ENCODE data around the gene LRPAP1. TPM values are rescaled to one million over a fixed set of nuclear protein-coding genes. Genes with fewer than 3 reads are reported as not detected.
"Not testable (repeated sequence)": the region's sequence is repeated elsewhere in the genome, so short reads cannot be mapped to it uniquely, and the experiment has no call there.

LRPAP1 gene
- total RNA-seq, 6 experiments from 2014 or later, result 130 to 175 (median 161) TPM

- H3K27ac Mint-ChIP-seq, result no peak overlapping the region
- no peak overlapping the region for H3K4me3 Mint-ChIP-seq
- no peaks in the 10 kb centered on the region for H3K36me3 Mint-ChIP-seq (ENCODE audit: low read depth)
- no peak for TF ChIP-seq CTCF (IDR thresholded peaks at IDR 0.05)
- DNase-seq, result no peak
- no peaks in the 10 kb centered on the region for H3K9me3 Mint-ChIP-seq
- peaks cover 40% of the 10 kb centered on the region for H3K27me3 Mint-ChIP-seq (ENCODE audit: insufficient read depth)
- H3K4me1 Mint-ChIP-seq (ENCODE audit: low read depth), result no peaks in the 10 kb centered on the region
Observed at GRCh38 chr4:3573131-3573530, 40.9 kb upstream of the LRPAP1 start.

- H3K36me3 Mint-ChIP-seq (ENCODE audit: low read depth), result no peaks in the 10 kb centered on the region
- H3K27me3 Mint-ChIP-seq (ENCODE audit: insufficient read depth), result peaks cover 38% of the 10 kb centered on the region
- H3K4me3 Mint-ChIP-seq, result no peak overlapping the region
- DNase-seq, result no peak
- H3K27ac Mint-ChIP-seq, result no peak overlapping the region
- no peak for TF ChIP-seq CTCF (IDR thresholded peaks at IDR 0.05)
- H3K9me3 Mint-ChIP-seq, result no peaks in the 10 kb centered on the region
- no peaks in the 10 kb centered on the region for H3K4me1 Mint-ChIP-seq (ENCODE audit: low read depth)
Observed at GRCh38 chr4:3572363-3572762, 40.1 kb upstream of the LRPAP1 start.

DNA sequence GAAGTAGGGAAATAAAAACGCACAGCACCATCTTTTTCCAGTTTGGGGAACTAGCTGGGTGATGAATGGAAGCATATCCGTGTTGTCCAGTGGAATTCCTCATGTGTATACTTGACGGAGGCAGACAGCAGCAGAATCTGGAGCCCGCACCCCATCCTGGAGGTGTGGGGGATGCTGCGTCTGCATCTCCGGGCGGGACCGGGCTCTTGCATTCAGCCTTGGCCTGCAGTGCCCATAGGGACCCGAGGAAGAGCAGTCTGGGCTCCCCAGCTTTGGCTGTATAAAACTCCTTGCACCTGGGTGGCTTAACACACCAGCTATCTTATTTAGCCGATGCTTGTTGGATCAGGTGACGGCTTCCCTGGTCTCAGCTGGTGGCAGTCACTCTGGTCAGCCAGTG lies 39.7 kb upstream of the LRPAP1 start:
- DNase-seq, result no peak
- Mint-ChIP-seq H3K9me3 (no peaks in the 10 kb centered on the region), H3K36me3 (ENCODE audit: low read depth) (no peaks in the 10 kb centered on the region), H3K4me3 (no peak overlapping the region), H3K27me3 (ENCODE audit: insufficient read depth) (peaks cover 36% of the 10 kb centered on the region), H3K27ac (no peak overlapping the region), H3K4me1 (ENCODE audit: low read depth) (no peaks in the 10 kb centered on the region)
- no peak for TF ChIP-seq CTCF (IDR thresholded peaks at IDR 0.05)

- H3K9me3 Mint-ChIP-seq; H3K36me3 Mint-ChIP-seq (ENCODE audit: low read depth); H3K4me3 Mint-ChIP-seq; DNase-seq; H3K27ac Mint-ChIP-seq; H3K4me1 Mint-ChIP-seq (ENCODE audit: low read depth): not testable (repeated sequence)
- peaks cover 33% of the 10 kb centered on the region for H3K27me3 Mint-ChIP-seq (ENCODE audit: insufficient read depth)
Observed at GRCh38 chr4:3570923-3571322, 38.7 kb upstream of the LRPAP1 start.

GRCh38 chr4:3569611-3570010 lies 37.4 kb upstream of the LRPAP1 start:
- H3K27ac Mint-ChIP-seq; H3K4me3 Mint-ChIP-seq; DNase-seq; H3K4me1 Mint-ChIP-seq (ENCODE audit: low read depth); H3K36me3 Mint-ChIP-seq (ENCODE audit: low read depth); H3K9me3 Mint-ChIP-seq: not testable (repeated sequence)
- H3K27me3 Mint-ChIP-seq (ENCODE audit: insufficient read depth), result peaks cover 25% of the 10 kb centered on the region

- DNase-seq; H3K4me1 Mint-ChIP-seq (ENCODE audit: low read depth); H3K27ac Mint-ChIP-seq; H3K36me3 Mint-ChIP-seq (ENCODE audit: low read depth); H3K9me3 Mint-ChIP-seq; H3K4me3 Mint-ChIP-seq: not testable (repeated sequence)
- TF ChIP-seq CTCF (IDR thresholded peaks at IDR 0.05), result 0 out of 2 replicates have a peak, but pooled peaks have one; percentile 10
- peaks cover 19% of the 10 kb centered on the region for H3K27me3 Mint-ChIP-seq (ENCODE audit: insufficient read depth)
Observed at GRCh38 chr4:3566701-3567100, 34.5 kb upstream of the LRPAP1 start.

- H3K9me3 Mint-ChIP-seq; H3K4me1 Mint-ChIP-seq (ENCODE audit: low read depth); H3K27ac Mint-ChIP-seq; H3K36me3 Mint-ChIP-seq (ENCODE audit: low read depth); DNase-seq; H3K4me3 Mint-ChIP-seq: not testable (repeated sequence)
- H3K27me3 Mint-ChIP-seq (ENCODE audit: insufficient read depth), result peaks cover 18% of the 10 kb centered on the region
- 0 out of 2 replicates have a peak, but pooled peaks have one; percentile 17 for TF ChIP-seq CTCF (IDR thresholded peaks at IDR 0.05)
Observed at GRCh38 chr4:3566301-3566700, 34.1 kb upstream of the LRPAP1 start.

- H3K4me3 Mint-ChIP-seq; H3K27me3 Mint-ChIP-seq (ENCODE audit: insufficient read depth); H3K9me3 Mint-ChIP-seq; H3K4me1 Mint-ChIP-seq (ENCODE audit: low read depth); H3K27ac Mint-ChIP-seq; DNase-seq; H3K36me3 Mint-ChIP-seq (ENCODE audit: low read depth): not testable (repeated sequence)
Observed at GRCh38 chr4:3564948-3565347, 32.7 kb upstream of the LRPAP1 start.

Data from HFFc6 (cell line).